A549 (cell line): ENCODE measurements around the gene PYGM. TPM values are rescaled to one million over a fixed set of nuclear protein-coding genes. Genes with fewer than 3 reads are reported as not detected.

Experiments
- ATAC-seq, 2 experiments: fragments of 200-7000 bp in 1 of 2; fragments of >200 bp in 1 of 2; cut with Nextera tagmentation in 1 of 2; cut with Tn5 transposase in 1 of 2; 3 replicates each; pipeline versions ENCODE4 v1.8.0 to v1.9.1; 2018 to 2020; ENCODE audit warnings: mild to moderate bottlenecking in 1 of 2, moderate library complexity in 1 of 2
- CTCF ChIA-PET: fragments of 300-600 bp; sonication (Branson Sonifier 250); formaldehyde crosslinking; extraction: SDS; loops from one replicate; lab custom pipeline; 2021; ENCODE audit warnings: antibody characterized with exemption, inconsistent platforms; lab: Yijun Ruan, JAX
- POLR2A ChIA-PET: fragments of 350-600 bp; formaldehyde crosslinking; extraction: SDS; loops from one replicate; lab custom pipeline; 2021; ENCODE audit warnings: antibody characterized with exemption, inconsistent platforms; lab: Yijun Ruan, JAX
- DNase-seq, 2 experiments: peaks; one replicate each; pipeline versions ENCODE4 v3.0.0 to v3.0.0-alpha.2; 2011 to 2016; ENCODE audit warnings: low read depth in 1 of 2, low spot score in 1 of 2
- FAIRE-seq: peaks from 2 replicates; lab custom pipeline; 2011; peaks lifted over from hg19 to GRCh38; lab: Jason Lieb, UNC
- H3K27ac ChIP-seq, 2 experiments: fragments of >200 bp; sonication (Bioruptor Twin); formaldehyde crosslinking; 3 replicates each; pipeline ENCODE4 v1.5.1; 2016 to 2017
- H3K4me1 ChIP-seq: fragments of >200 bp; sonication (Bioruptor Twin); formaldehyde crosslinking; 3 replicates; pipeline ENCODE4 v1.6.1; 2016
- H3K4me2 ChIP-seq: fragments of >200 bp; sonication (Bioruptor Twin); formaldehyde crosslinking; 3 replicates; pipeline ENCODE4 v1.6.1; 2016
- H3K4me3 ChIP-seq: fragments of >200 bp; sonication (Bioruptor Twin); formaldehyde crosslinking; 3 replicates; pipeline ENCODE4 v1.5.1; 2016
- H3K9me3 ChIP-seq: fragments of >200 bp; sonication (Bioruptor Twin); formaldehyde crosslinking; 3 replicates; pipeline ENCODE4 v1.6.1; 2016
- CBX2 ChIP-seq: fragments of 200-600 bp; sonication (generic); IDR thresholded peaks from 2 replicates; pipeline ENCODE4 v1.6.1; 2016; ENCODE audit warnings: low read depth, mild to moderate bottlenecking, borderline replicate concordance
- CBX8 ChIP-seq: fragments of 200-600 bp; sonication (generic); IDR thresholded peaks from 2 replicates; pipeline ENCODE4 v1.6.1; 2016
- EHF ChIP-seq: fragments of 250-450 bp; sonication (Bioruptor Pico); IDR thresholded peaks from 2 replicates; pipeline ENCODE4 v1.5.0; 2020; ENCODE audit warnings: mild to moderate bottlenecking
- EHMT2 ChIP-seq: fragments of 200-600 bp; sonication (generic); IDR thresholded peaks from 2 replicates; pipeline ENCODE4 v1.6.1; 2016; ENCODE audit warnings: antibody characterized with exemption, low read depth, mild to moderate bottlenecking, moderate library complexity
- ESRRA ChIP-seq: fragments of 150-350 bp; IDR thresholded peaks from 2 replicates; pipeline ENCODE4 v1.6.1; 2014; ENCODE audit warnings: mild to moderate bottlenecking, low read length, borderline replicate concordance
- FOSB ChIP-seq: fragments of 250-450 bp; sonication (Bioruptor Pico); IDR thresholded peaks from 2 replicates; pipeline ENCODE4 v1.5.0; 2020; ENCODE audit warnings: mild to moderate bottlenecking, moderate library complexity
- FOSL2 ChIP-seq, 2 experiments: fragments of 450-650 bp in 1 of 2; fragments of >200 bp in 1 of 2; sonication (Bioruptor Twin) in 1 of 2; formaldehyde crosslinking; IDR thresholded peaks; 2 replicates each; pipeline versions ENCODE4 v1.5.0 to v1.6.1; 2016 to 2020; ENCODE audit warnings: mild to moderate bottlenecking in 1 of 2, moderate library complexity in 1 of 2
- FOXS1 ChIP-seq: fragments of 250-450 bp; sonication (Bioruptor Pico); IDR thresholded peaks from 2 replicates; pipeline ENCODE4 v1.5.0; 2020; ENCODE audit warnings: mild to moderate bottlenecking, moderate library complexity
- GATA3 ChIP-seq: IDR thresholded peaks from 2 replicates; pipeline ENCODE4 v1.6.1; 2012; ENCODE audit warnings: borderline replicate concordance
- HMGXB4 ChIP-seq: fragments of 250-450 bp; sonication (Bioruptor Pico); IDR thresholded peaks from 2 replicates; pipeline ENCODE4 v1.5.0; 2021; ENCODE audit warnings: mild to moderate bottlenecking, moderate library complexity, borderline replicate concordance
- HOXA7 ChIP-seq: fragments of 250-450 bp; sonication (Bioruptor Pico); IDR thresholded peaks from 2 replicates; pipeline ENCODE4 v1.5.0; 2020; ENCODE audit warnings: mild to moderate bottlenecking, moderate library complexity
- KDM1A ChIP-seq: fragments of 200-600 bp; sonication (generic); IDR thresholded peaks from 2 replicates; pipeline ENCODE4 v1.6.1; 2016; ENCODE audit warnings: low read depth, mild to moderate bottlenecking
- KDM5A ChIP-seq: fragments of 200-600 bp; sonication (generic); IDR thresholded peaks from 2 replicates; pipeline ENCODE4 v1.6.1; 2016; ENCODE audit warnings: antibody characterized with exemption, mild to moderate bottlenecking
- MAFK ChIP-seq: fragments of 450-650 bp; IDR thresholded peaks from 2 replicates; pipeline ENCODE4 v1.6.1; 2014; ENCODE audit not compliant: partially characterized antibody
- MAZ ChIP-seq: fragments of 150-350 bp; IDR thresholded peaks from 2 replicates; pipeline ENCODE4 v1.6.1; 2014; ENCODE audit warnings: antibody characterized with exemption, low read depth, low read length, borderline replicate concordance
- NFE2L2 ChIP-seq: fragments of 150-350 bp; conservative IDR thresholded peaks from 2 replicates; pipeline ENCODE4 v1.6.1; 2014; ENCODE audit warnings: low read length
- NR3C1 ChIP-seq: fragments of >200 bp; sonication (Bioruptor Twin); formaldehyde crosslinking; IDR thresholded peaks from 3 replicates; pipeline ENCODE4 v1.6.1; 2017
- PHF8 ChIP-seq: fragments of 200-600 bp; sonication (generic); IDR thresholded peaks from 2 replicates; pipeline ENCODE4 v1.6.1; 2016; ENCODE audit warnings: low read depth, mild to moderate bottlenecking, antibody characterized with exemption, moderate library complexity, borderline replicate concordance
- POLR2AphosphoS2 ChIP-seq: conservative IDR thresholded peaks from 2 replicates; pipeline ENCODE4 v1.6.1; 2012; ENCODE audit warnings: low read length, improper control_type of control experiment, inconsistent platforms
- RARB ChIP-seq: fragments of 250-450 bp; sonication (Bioruptor Pico); IDR thresholded peaks from 2 replicates; pipeline ENCODE4 v1.8.0; 2021; ENCODE audit warnings: mild to moderate bottlenecking, moderate library complexity
- RCOR1 ChIP-seq: fragments of 150-350 bp; IDR thresholded peaks from 2 replicates; pipeline ENCODE4 v1.6.1; 2014; ENCODE audit warnings: antibody characterized with exemption, low read length, low read depth
- RNF2 ChIP-seq: fragments of 200-600 bp; sonication (generic); IDR thresholded peaks from 2 replicates; pipeline ENCODE4 v1.6.1; 2016; ENCODE audit warnings: low read depth, mild to moderate bottlenecking, antibody characterized with exemption, moderate library complexity, borderline replicate concordance
- SMC3 ChIP-seq: fragments of >200 bp; sonication (Bioruptor Twin); formaldehyde crosslinking; IDR thresholded peaks from 3 replicates; pipeline ENCODE4 v1.6.1; 2018; ENCODE audit warnings: inconsistent platforms
- SREBF2 ChIP-seq: fragments of 450-650 bp; IDR thresholded peaks from 2 replicates; pipeline ENCODE4 v1.6.1; 2014; ENCODE audit warnings: mild to moderate bottlenecking, moderate library complexity
- TP53 ChIP-seq: fragments of 250-450 bp; sonication (Bioruptor Pico); IDR thresholded peaks from 2 replicates; pipeline ENCODE4 v1.5.0; 2021; ENCODE audit warnings: mild to moderate bottlenecking, moderate library complexity
- USF2 ChIP-seq: fragments of 450-650 bp; IDR thresholded peaks from 2 replicates; pipeline ENCODE4 v1.6.1; 2014; ENCODE audit warnings: antibody characterized with exemption
- ZC3H11A ChIP-seq: fragments of 450-650 bp; IDR thresholded peaks from 2 replicates; pipeline ENCODE4 v1.6.1; 2014; ENCODE audit warnings: antibody characterized with exemption, mild to moderate bottlenecking
- WGBS: methylation state at CpG from one replicate; pipeline ENCODE4 v1.1.6; 2017; ENCODE audit errors: missing lambda C conversion rate; 5-methylcytosine and 5-hydroxymethylcytosine counted together
- polyA plus RNA-seq, 4 experiments: library from polyadenylated mRNA; depleted of rRNA in 3 of 4; stranded (reverse); fragments of >200 nt; fragmentation: RNase III in 1 of 4; extraction: RNeasy Plus Mini Kit Qiagen cat#74134 plus additional on column Dnase treatment in 1 of 4; gene quantifications; 2 replicates in 3 of 4; 3 replicates in 1 of 4; pipeline ENCODE4 v1.2.3, GENCODE V29; 2011 to 2017
- TF ChIP-seq, protein P1 (sequence below): fragments of 200-600 bp; sonication (generic); IDR thresholded peaks from 2 replicates; pipeline ENCODE4 v1.6.1; 2016; ENCODE audit warnings: antibody characterized with exemption, mild to moderate bottlenecking, moderate library complexity

PYGM gene
- polyA plus RNA-seq, 2 of the 4 experiments (the other 2 are of a cell fraction), result 0.22 to 0.23 TPM

DNA sequence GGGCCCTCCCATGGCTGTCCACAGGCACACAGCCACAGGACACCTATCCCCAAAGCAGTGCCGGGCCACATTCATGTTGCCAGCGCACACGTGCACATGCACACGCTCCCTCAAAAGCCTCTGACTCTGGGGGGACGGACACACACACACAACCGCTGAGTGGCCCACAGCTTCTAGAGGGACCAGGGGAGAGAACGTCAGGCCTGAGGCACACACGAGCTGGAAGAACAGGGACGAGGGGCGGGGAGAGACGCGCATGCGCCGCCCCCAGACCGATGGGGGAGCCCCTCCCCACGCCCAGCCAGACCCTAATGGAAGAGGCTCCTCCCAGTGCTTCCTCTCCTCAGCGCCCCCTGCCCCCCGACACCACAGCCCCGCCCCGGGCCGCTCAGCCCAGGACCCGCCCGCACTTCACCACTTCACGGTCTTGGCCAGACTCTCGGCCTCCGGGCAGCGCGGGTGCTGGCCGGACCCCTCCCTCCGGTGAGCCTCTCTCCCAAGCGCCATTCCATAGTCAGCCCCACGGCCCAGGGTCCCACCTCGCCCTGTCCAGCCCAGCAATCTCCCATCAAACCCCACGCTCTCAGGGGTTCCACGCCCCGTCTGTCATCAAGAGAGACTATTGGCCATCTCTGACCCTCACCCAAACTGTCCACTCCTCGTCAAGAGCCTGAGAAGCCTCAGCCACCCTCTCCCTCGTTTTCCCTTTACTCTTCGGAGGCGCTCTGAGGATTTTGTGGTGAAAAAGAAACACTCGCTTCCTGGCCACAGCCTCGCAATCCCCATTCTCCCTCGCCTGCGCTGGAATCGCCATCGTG, 48.4 kb downstream of the PYGM start:
- ChIA-PET POLR2A (no interaction called here), CTCF (interaction anchor here (0.6 to 2.4 kb wide), 3 partner anchors 22 to 60 kb away, joined by 3 to 12 read pairs (median 5); no protein-coding TSS in a partner anchor)
- Histone ChIP-seq H3K9me3 (no peaks in the 10 kb centered on the region), H3K27ac (no peak overlapping the region), H3K4me3 (no peak overlapping the region), H3K4me1 (peaks cover 13% of the 10 kb centered on the region; the same call in 2 of the 3 replicates), H3K4me2 (no peak overlapping the region; the same call in 2 of the 3 replicates)
- WGBS, result 93% methylated on average over 40 of the region's 46 CpGs
- DNase-seq, result no peak
- ATAC-seq, result 0 out of 6 replicates have a peak, but pooled peaks of 1 of the 2 experiments have one; percentile 16
- TF ChIP-seq NFE2L2 (no peak), GATA3 (no peak), SREBF2 (no peak), RCOR1 (no peak), HOXA7 (CRISPR knock-in tag) (no peak), SMC3 (no peak), RNF2 (no peak), NR3C1 (no peak), FOSB (CRISPR knock-in tag) (no peak), TP53 (no peak), MAFK (no peak), KDM1A (no peak)
- no peak for FAIRE-seq

DNA sequence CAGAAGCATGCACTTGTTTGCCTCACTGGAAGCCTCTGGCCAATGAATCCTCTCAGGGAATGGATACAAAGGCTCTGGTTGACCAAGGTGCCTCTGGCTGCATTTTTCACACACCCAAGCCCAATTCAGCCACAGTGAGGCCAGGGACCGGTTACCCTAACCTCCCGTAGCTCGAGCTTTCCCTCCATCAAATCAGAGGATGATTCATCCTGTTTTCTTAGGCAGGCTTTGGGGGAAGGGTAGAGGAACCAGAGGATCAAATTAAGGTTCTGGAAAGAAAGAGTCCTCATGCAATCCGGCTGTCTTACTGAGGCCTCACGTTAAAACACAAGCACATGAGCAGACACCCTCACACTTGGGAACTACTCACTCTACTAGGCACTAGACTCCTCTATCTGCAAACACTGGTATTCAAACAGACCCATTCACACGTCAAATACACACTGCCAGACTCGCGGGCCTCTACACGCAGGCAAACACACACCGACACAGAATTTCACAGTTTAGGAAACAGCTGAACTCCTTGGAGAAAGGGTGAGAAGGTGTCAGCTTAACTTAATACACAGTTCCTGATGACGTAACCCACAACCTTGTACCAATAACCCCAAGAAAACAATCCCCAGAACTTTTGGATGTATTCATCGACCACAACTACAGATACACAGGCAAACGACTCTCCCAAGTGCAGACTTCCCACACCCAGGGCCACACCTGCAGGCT, 49.2 kb downstream of the PYGM start:
- POLR2A ChIA-PET, result no interaction called here
- no peak for DNase-seq

GRCh38 chr11:64705501-64705900, 54.3 kb downstream of the PYGM start:
- no peaks in the 10 kb centered on the region for H3K9me3 ChIP-seq
- CTCF ChIA-PET, result interaction anchor here (1.0 to 6.7 kb wide), 9 partner anchors 12 to 256 kb away, joined by 3 to 88 read pairs (median 5); partner anchors contain the start of gene RASGRP2
- POLR2A ChIA-PET, result no interaction called here
- no peak for FAIRE-seq
- H3K4me3 ChIP-seq, result no peak overlapping the region
- no peak overlapping the region for H3K4me2 ChIP-seq
- no peak overlapping the region for H3K27ac ChIP-seq
- peaks cover 4% of the 10 kb centered on the region; the same call in 2 of the 3 replicates for H3K4me1 ChIP-seq
- no peak for ATAC-seq
- 28% methylated on average over 2 of the region's 2 CpGs for WGBS
- no peak for DNase-seq
- no peak for TF ChIP-seq RCOR1
- TF ChIP-seq HMGXB4 (CRISPR knock-in tag), result no peak
- no peak for TF ChIP-seq RARB
- TF ChIP-seq KDM5A, result no peak
- TF ChIP-seq, protein P1, sequence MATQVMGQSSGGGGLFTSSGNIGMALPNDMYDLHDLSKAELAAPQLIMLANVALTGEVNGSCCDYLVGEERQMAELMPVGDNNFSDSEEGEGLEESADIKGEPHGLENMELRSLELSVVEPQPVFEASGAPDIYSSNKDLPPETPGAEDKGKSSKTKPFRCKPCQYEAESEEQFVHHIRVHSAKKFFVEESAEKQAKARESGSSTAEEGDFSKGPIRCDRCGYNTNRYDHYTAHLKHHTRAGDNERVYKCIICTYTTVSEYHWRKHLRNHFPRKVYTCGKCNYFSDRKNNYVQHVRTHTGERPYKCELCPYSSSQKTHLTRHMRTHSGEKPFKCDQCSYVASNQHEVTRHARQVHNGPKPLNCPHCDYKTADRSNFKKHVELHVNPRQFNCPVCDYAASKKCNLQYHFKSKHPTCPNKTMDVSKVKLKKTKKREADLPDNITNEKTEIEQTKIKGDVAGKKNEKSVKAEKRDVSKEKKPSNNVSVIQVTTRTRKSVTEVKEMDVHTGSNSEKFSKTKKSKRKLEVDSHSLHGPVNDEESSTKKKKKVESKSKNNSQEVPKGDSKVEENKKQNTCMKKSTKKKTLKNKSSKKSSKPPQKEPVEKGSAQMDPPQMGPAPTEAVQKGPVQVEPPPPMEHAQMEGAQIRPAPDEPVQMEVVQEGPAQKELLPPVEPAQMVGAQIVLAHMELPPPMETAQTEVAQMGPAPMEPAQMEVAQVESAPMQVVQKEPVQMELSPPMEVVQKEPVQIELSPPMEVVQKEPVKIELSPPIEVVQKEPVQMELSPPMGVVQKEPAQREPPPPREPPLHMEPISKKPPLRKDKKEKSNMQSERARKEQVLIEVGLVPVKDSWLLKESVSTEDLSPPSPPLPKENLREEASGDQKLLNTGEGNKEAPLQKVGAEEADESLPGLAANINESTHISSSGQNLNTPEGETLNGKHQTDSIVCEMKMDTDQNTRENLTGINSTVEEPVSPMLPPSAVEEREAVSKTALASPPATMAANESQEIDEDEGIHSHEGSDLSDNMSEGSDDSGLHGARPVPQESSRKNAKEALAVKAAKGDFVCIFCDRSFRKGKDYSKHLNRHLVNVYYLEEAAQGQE, result no peak
- no peak for TF ChIP-seq USF2
- TF ChIP-seq TP53, result no peak
- no peak for TF ChIP-seq ESRRA
- no peak for TF ChIP-seq CBX2
- TF ChIP-seq EHF (CRISPR knock-in tag), result no peak
- TF ChIP-seq NFE2L2, result no peak

More for the DNA sequence above, 49.2 kb downstream of the PYGM start:
- ATAC-seq (no peak; a peak in 1 of 6 replicates), FAIRE-seq (no peak)
- 52% methylated on average over 13 of the region's 13 CpGs for WGBS
- no peak overlapping the region for H3K4me3 ChIP-seq
- peaks cover 13% of the 10 kb centered on the region; the same call in 2 of the 3 replicates for H3K4me1 ChIP-seq
- H3K27ac ChIP-seq, result no peak overlapping the region
- H3K4me2 ChIP-seq, result peak overlapping the region; percentile 8; the same call in 1 of the 3 replicates
- TF ChIP-seq MAFK, result no peak
- TF ChIP-seq SMC3, result no peak
- TF ChIP-seq FOXS1 (CRISPR knock-in tag), result no peak
- no peak for TF ChIP-seq ZC3H11A
- no peak for TF ChIP-seq MAZ
- TF ChIP-seq POLR2AphosphoS2, result no peak
- TF ChIP-seq CBX2, result no peak
- no peak for TF ChIP-seq NFE2L2
- TF ChIP-seq NR3C1, result no peak
- TF ChIP-seq TP53, result no peak
- no peak for TF ChIP-seq EHMT2
- no peak for TF ChIP-seq CBX8
- TF ChIP-seq FOSL2 (IDR thresholded peaks at IDR 0.05), result no peak
- TF ChIP-seq FOSL2 (CRISPR knock-in tag; IDR thresholded peaks at IDR 0.05), result no peak
- no peak for TF ChIP-seq RNF2
- TF ChIP-seq PHF8, result no peak
- CTCF ChIA-PET, result interaction anchor here (0.6 to 2.4 kb wide), 4 partner anchors 22 to 59 kb away, joined by 3 to 12 read pairs (median 4); no protein-coding TSS in a partner anchor
- no peaks in the 10 kb centered on the region for H3K9me3 ChIP-seq
